Activated CD4-positive, alpha-beta T cell treated with anti-CD3 and anti-CD28 coated beads, Interleukin-2, amount 10 ng/mL, durations not matched to agents 7 days and 5 days (primary cell): ENCODE measurements around the gene DLAT. TPM values are rescaled to one million over a fixed set of nuclear protein-coding genes. Genes with fewer than 3 reads are reported as not detected.

ENCODE experiments used
- CTCF ChIA-PET: fragments of 350-600 bp; sonication (Branson Sonifier 250); formaldehyde crosslinking; loops from one replicate; lab custom pipeline; 2021; ENCODE audit warnings: antibody characterized with exemption; lab: Charles Lee
- POLR2A ChIA-PET: fragments of 350-600 bp; sonication (Branson Sonifier 250); formaldehyde crosslinking; loops from one replicate; lab custom pipeline; 2021; ENCODE audit warnings: antibody characterized with exemption; lab: Charles Lee
- DNase-seq: peaks from one replicate; pipeline ENCODE4 v3.0.0-alpha.2; 2020
- H3K27ac Mint-ChIP-seq: one replicate; pipeline ENCODE4 v1.8.0; 2021; ENCODE audit warnings: mild to moderate bottlenecking, moderate library complexity, mixed read lengths
- H3K27me3 Mint-ChIP-seq: one replicate; pipeline ENCODE4 v1.8.0; 2021; ENCODE audit warnings: mixed read lengths
- H3K36me3 Mint-ChIP-seq: one replicate; pipeline ENCODE4 v1.8.0; 2021; ENCODE audit warnings: low read depth, mixed read lengths
- H3K4me1 Mint-ChIP-seq: one replicate; pipeline ENCODE4 v1.8.0; 2021; ENCODE audit warnings: mixed read lengths
- H3K4me3 Mint-ChIP-seq: one replicate; pipeline ENCODE4 v1.8.0; 2021; ENCODE audit warnings: mild to moderate bottlenecking, moderate library complexity, mixed read lengths
- H3K9me3 Mint-ChIP-seq: one replicate; pipeline ENCODE4 v1.8.0; 2021; ENCODE audit warnings: mixed read lengths
- total RNA-seq, 2 experiments: library from RNA; stranded (reverse); gene quantifications; one replicate each; pipeline ENCODE4 v1.2.3, GENCODE V29; 2021

Gene DLAT
- 10 to 100 TPM; 27.7 to 31.6 TPM for total RNA-seq

DNA sequence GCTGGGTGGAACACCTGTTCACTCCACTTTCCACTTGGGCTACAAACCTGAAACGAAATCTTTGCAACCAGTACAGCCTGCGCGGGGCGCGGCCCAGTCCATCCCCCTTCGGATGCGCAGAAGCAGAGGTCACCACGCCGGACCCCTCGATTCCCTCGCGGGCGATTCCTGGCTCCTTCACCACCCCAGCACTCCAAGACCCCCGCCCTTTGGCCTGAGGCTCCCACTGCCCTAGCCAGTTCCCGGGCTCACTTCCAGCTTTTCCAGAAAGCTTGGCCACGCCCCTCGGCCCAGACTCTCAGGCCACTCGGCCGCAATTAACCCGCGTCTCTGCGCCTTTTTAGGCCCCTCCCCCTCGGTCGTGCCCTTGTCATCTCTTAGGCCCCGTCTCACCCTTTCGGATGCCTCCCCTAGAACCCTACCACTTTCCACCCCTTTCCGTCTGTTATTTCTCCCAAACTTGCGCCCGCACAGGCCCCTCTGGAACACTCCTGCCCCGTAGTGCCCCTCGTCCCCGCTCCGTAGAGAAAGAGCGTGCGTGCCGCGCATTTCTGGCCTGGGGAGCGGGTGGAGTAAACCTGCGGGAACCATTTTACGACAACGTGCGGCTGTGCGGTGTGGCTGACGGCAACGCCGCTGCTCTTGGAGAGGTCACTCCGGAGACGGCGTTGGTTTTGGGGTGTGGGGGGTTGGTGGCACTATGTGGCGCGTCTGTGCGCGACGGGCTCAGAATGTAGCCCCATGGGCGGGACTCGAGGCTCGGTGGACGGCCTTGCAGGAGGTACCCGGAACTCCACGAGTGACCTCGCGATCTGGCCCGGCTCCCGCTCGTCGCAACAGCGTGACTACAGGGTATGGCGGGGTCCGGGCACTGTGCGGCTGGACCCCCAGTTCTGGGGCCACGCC, at the start of gene DLAT:
TSS of gene DLAT (plus strand) at position 636 of the 906 bp plus-strand sequence. CDS start at position 701, 65 bp downstream.
- POLR2A ChIA-PET, result no interaction called here
- DNase-seq, result peak; percentile 89
- CTCF ChIA-PET, result interaction anchor here (1.8 kb wide), 1 partner anchor 14 kb away, joined by 4 read pairs; no protein-coding TSS in a partner anchor
- H3K27ac Mint-ChIP-seq, result peak within 1 kb of the TSS; percentile 99
- peaks cover 30% of the 10 kb centered on the region for H3K36me3 Mint-ChIP-seq
- H3K4me1 Mint-ChIP-seq, result peaks cover 25% of the 10 kb centered on the region
- peak within 1 kb of the TSS; percentile 100 for H3K4me3 Mint-ChIP-seq
- H3K9me3 Mint-ChIP-seq, result no peaks in the 10 kb centered on the region
- no peaks in the 10 kb centered on the region for H3K27me3 Mint-ChIP-seq

DNA sequence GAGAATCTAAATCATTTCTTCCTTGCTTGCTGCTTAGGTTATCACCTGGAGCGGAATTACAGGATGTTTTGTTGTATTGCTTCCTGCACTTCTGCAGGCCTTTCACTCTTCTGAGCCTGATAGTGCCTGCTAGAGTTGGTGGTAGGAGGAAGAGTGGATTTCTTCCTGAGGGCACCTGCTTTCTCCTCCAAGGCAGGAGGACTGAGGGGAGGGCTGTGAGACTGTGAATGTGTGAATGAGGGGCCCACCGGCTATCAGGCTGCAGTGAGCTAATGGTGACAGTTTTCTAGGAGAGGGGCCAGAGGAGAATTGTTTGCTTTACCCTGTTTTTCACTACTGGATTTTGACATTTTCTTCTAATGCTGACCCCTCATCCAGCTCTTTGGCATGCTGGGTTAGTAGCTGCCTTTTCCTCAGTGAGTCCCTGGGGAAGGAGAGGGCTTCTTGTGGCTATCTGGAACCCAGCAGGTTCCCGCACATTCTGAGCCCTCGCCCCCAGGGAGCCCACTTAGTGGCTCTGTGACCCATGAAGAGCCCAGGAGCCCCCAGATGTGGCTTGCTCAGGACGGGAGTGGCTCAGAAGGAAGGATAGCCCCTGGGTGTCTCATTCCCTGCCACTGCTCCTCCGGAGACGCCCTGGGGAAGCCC, 49.0 kb upstream of the DLAT start:
- Mint-ChIP-seq H3K27ac (no peak overlapping the region), H3K27me3 (peaks cover 19% of the 10 kb centered on the region), H3K36me3 (no peaks in the 10 kb centered on the region), H3K4me3 (peak overlapping the region; percentile 39), H3K4me1 (peaks cover 7% of the 10 kb centered on the region), H3K9me3 (no peaks in the 10 kb centered on the region)
- POLR2A ChIA-PET, result no interaction called here
- DNase-seq, result no peak
- CTCF ChIA-PET, result interaction anchor here (1.0 kb wide), 1 partner anchor 106 kb away, joined by 4 read pairs; no protein-coding TSS in a partner anchor

DNA sequence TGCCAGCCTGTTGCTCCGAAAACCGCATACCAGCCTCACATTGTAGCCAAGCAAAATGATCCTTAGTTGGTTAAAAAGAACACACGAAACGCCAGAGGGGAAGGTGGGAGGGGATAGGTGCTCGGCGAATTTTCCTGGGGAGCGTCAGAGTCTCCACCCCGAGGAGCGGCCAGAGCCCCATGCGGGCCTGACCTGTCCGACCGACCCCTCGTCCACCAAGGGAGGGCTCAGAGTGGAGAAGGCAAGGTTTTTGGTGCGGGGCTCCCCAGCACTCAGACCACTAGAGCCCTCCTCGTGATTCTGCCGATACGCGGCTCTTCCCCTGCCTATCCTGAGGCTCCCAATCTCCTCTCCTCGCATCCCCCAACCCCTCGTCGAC, 48.5 kb upstream of the DLAT start:
- Mint-ChIP-seq H3K36me3 (no peaks in the 10 kb centered on the region), H3K4me1 (peaks cover 7% of the 10 kb centered on the region), H3K27me3 (peaks cover 19% of the 10 kb centered on the region), H3K4me3 (peak overlapping the region; percentile 39), H3K9me3 (no peaks in the 10 kb centered on the region), H3K27ac (no peak overlapping the region)
- ChIA-PET POLR2A (no interaction called here), CTCF (interaction anchor here (0.5 to 1.0 kb wide), 2 partner anchors 32 to 106 kb away, joined by 3 to 4 read pairs; no protein-coding TSS in a partner anchor)
- DNase-seq, result no peak

DNA sequence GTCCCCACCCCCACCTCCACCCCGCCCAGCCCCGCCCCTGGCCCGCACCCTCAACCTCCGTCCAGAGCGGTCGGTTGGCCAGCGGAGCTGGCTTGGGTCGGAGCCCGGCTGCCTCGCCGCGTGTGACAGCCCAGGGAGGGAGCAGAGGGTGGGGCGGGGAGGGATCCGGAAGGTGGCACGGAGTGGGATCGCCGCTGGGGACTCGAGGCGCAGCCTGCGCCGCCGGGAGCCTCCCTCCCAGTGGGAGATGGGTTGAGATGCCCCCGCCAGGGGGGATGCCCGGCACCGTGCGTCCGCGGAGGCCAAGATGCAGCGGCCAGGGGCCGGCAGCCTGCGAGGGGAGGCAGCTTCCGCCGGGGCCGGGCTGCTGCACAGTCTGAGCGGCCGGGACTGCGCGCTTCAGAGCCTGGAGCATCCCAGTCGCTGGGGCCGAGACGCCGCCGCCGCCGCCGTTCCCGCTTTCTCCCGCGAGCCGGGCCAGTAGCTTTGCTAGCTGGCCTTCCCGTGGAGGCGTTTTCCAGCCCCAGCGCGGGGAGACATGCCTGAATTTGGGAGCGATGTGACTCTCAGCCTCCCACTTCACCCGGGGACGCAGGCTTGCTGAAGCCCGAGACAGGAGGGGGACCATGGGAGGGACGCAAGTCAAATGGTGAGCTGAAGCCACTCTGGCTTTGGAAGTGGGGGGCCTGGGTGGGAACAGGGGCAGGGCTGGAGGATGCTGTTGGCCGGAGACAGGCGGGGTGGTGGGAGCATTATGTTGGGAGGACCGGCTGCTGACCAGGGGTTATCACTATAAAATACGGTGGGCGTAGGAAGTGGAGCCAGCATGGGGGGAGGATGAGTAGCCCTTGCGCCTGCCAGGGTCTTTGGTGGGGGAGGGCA, 47.8 kb upstream of the DLAT start:
- peak; percentile 10 for DNase-seq
- ChIA-PET CTCF (interaction anchor here (0.5 to 1.6 kb wide), 4 partner anchors 10 to 45 kb away, joined by 3 to 5 read pairs (median 3); no protein-coding TSS in a partner anchor), POLR2A (no interaction called here)
- no peaks in the 10 kb centered on the region for H3K36me3 Mint-ChIP-seq
- H3K9me3 Mint-ChIP-seq, result no peaks in the 10 kb centered on the region
- H3K27ac Mint-ChIP-seq, result no peak overlapping the region
- peaks cover 19% of the 10 kb centered on the region for H3K27me3 Mint-ChIP-seq
- H3K4me1 Mint-ChIP-seq, result peaks cover 8% of the 10 kb centered on the region
- H3K4me3 Mint-ChIP-seq, result peak overlapping the region; percentile 53

DNA sequence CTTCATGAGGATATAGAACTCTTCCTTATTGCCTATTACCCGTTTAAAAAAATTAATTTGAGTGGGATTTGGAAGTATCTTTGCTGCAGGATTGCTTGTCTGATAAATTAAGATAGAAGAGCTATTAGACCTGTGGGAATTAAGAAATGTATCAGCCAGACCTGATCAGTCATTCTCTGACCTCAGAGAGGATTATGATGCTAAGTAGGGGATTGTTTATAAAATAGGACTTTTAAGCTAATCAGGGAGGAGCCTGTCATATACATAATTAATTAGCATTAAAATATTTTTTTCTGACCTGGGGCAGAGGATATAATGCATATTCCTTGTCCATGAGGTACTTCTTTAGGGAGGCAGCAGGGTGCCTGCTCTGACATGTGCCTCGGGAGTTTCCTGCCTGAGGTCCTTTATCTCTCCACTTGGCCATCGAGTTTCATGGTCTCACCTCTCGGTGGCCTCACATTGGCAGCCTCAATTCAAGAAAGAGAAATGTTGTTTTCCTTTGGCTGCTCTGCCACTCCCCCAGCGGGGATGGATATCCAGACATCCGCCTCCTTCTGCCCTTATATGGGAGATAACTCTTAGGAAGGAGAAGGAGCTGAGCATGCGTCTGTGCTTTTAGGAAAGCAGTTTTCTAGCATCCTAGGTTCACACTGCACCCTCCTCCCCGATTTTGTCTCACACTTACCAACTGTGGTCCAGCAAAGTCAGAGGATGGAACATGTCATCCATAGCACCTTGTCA, 47.0 kb upstream of the DLAT start:
- Mint-ChIP-seq H3K9me3 (no peaks in the 10 kb centered on the region), H3K36me3 (no peaks in the 10 kb centered on the region), H3K4me3 (peak overlapping the region; percentile 53), H3K27me3 (peaks cover 19% of the 10 kb centered on the region), H3K4me1 (peaks cover 8% of the 10 kb centered on the region), H3K27ac (no peak overlapping the region)
- DNase-seq, result no peak
- POLR2A ChIA-PET, result no interaction called here
- CTCF ChIA-PET, result interaction anchor here (0.8 to 1.6 kb wide), 3 partner anchors 9 to 46 kb away, joined by 3 to 5 read pairs (median 3); no protein-coding TSS in a partner anchor

DNA sequence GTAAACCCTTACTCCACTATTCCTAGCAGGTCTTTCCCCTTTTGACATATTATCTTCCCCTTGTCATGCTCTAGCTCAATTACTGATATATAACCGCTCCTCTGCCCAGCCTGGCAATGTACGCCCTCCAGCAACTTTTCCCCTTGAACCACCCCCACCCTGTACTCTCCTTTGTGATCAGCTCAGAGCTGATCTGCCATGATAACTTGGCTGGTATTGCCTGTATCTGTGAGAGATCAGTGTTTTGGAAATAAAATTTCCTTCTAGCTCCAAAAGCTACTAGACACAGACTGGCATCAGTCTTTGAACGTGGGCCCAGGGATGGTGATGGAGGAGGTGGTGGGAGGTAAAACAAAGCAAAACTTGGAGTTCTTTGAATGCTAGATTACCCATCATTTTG, 45.1 kb upstream of the DLAT start:
- Mint-ChIP-seq H3K27me3 (peaks cover 19% of the 10 kb centered on the region), H3K4me3 (no peak overlapping the region), H3K9me3 (no peaks in the 10 kb centered on the region), H3K4me1 (peaks cover 8% of the 10 kb centered on the region), H3K36me3 (no peaks in the 10 kb centered on the region), H3K27ac (no peak overlapping the region)
- ChIA-PET CTCF (interaction anchor here (0.6 to 2.2 kb wide), 3 partner anchors 14 to 192 kb away, joined by 3 to 10 read pairs (median 7); no protein-coding TSS in a partner anchor), POLR2A (no interaction called here)
- DNase-seq, result no peak

DNA sequence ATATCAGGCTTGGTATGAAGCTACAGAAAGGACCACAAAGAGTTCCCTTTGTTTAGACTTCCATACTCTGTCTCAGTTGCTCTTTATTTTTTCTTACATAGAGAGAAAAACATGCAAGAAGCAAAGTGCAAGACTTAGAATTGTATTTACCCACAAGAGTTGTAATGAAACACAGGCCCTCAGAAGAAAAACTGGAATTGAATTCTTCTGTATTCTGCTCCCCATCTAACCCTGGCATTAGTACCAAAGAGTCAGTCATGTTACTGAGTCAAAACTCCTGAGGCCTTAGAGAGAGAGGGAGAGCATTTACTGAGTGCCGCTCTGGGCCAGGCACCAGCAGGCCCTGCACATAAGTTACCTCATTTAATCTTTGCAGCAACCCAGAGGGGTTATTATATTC, 43.9 kb upstream of the DLAT start:
- no peak overlapping the region for H3K4me3 Mint-ChIP-seq
- H3K4me1 Mint-ChIP-seq, result peaks cover 8% of the 10 kb centered on the region
- no peaks in the 10 kb centered on the region for H3K36me3 Mint-ChIP-seq
- H3K27ac Mint-ChIP-seq, result no peak overlapping the region
- ChIA-PET POLR2A (no interaction called here), CTCF (interaction anchor here (0.5 to 2.2 kb wide), 20 partner anchors 8 to 1818 kb away, joined by 3 to 12 read pairs (median 6); no protein-coding TSS in a partner anchor)
- DNase-seq, result no peak
- H3K27me3 Mint-ChIP-seq, result peaks cover 19% of the 10 kb centered on the region
- no peaks in the 10 kb centered on the region for H3K9me3 Mint-ChIP-seq

DNA sequence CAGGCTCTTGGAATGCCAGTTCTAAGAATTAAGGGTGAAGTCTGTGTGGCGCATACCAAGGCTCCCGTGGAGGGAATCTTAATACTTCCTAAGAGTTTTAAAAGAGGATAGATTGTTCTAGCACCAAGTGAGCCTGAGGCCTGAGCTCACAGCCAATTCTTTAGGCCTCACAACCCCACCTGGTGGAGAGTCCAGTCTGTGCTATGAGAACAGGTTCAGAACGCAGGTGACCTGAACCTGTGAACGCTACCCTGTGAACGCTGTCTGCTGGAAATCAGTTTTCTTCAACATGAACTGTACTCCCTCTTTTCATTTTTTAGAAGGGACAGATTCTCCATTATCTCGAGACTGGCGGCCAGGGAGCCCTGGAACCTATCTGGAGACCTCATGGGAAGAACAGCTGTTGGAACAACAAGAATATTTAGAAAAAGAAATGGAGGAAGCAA, 43.2 kb upstream of the DLAT start:
- H3K36me3 Mint-ChIP-seq, result peaks cover 2% of the 10 kb centered on the region
- POLR2A ChIA-PET, result no interaction called here
- H3K4me3 Mint-ChIP-seq, result no peak overlapping the region
- H3K9me3 Mint-ChIP-seq, result no peaks in the 10 kb centered on the region
- H3K27me3 Mint-ChIP-seq, result peaks cover 16% of the 10 kb centered on the region
- H3K27ac Mint-ChIP-seq, result peak overlapping the region; percentile 7
- H3K4me1 Mint-ChIP-seq, result peaks cover 8% of the 10 kb centered on the region
- peak; percentile 70 for DNase-seq
- CTCF ChIA-PET, result interaction anchor here (0.5 to 2.2 kb wide), 19 partner anchors 8 to 1817 kb away, joined by 3 to 12 read pairs (median 5); no protein-coding TSS in a partner anchor

DNA sequence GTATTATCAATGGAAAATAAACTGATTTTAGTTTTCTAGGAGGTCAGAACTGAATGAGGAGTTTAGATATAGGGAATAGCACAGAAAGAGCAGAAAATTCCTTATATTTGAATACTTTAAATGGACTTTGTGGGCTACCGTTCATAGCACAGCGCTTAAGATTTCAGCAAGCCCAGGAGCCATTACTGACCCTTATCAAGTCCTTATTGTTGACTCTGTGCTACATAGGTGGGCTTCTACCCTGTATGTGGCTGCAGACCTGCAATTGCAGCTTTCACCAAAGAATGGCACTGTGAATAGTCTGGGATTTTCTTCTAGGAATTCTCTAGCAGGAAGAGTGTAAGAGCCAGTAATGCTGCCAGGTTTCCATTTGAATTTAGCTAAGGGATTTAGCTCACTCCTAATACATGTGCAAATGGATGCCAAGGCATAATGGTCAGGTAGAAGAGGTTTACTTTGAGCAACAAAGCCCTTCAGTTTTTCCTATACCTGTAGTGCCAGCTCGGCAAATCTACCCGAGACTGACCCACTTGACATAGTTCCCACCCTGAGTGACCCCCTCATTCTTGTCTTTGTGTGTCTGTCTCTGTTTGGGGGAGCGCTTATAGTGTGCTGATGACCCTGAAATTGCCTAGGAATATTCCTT, 42.5 kb upstream of the DLAT start:
- no peak overlapping the region for H3K4me3 Mint-ChIP-seq
- H3K4me1 Mint-ChIP-seq, result peaks cover 6% of the 10 kb centered on the region
- no peak overlapping the region for H3K27ac Mint-ChIP-seq
- POLR2A ChIA-PET, result no interaction called here
- DNase-seq, result no peak
- H3K36me3 Mint-ChIP-seq, result peaks cover 2% of the 10 kb centered on the region
- CTCF ChIA-PET, result interaction anchor here (1.0 to 2.2 kb wide), 14 partner anchors 8 to 299 kb away, joined by 3 to 12 read pairs (median 7); no protein-coding TSS in a partner anchor
- H3K27me3 Mint-ChIP-seq, result peaks cover 13% of the 10 kb centered on the region
- no peaks in the 10 kb centered on the region for H3K9me3 Mint-ChIP-seq

DNA sequence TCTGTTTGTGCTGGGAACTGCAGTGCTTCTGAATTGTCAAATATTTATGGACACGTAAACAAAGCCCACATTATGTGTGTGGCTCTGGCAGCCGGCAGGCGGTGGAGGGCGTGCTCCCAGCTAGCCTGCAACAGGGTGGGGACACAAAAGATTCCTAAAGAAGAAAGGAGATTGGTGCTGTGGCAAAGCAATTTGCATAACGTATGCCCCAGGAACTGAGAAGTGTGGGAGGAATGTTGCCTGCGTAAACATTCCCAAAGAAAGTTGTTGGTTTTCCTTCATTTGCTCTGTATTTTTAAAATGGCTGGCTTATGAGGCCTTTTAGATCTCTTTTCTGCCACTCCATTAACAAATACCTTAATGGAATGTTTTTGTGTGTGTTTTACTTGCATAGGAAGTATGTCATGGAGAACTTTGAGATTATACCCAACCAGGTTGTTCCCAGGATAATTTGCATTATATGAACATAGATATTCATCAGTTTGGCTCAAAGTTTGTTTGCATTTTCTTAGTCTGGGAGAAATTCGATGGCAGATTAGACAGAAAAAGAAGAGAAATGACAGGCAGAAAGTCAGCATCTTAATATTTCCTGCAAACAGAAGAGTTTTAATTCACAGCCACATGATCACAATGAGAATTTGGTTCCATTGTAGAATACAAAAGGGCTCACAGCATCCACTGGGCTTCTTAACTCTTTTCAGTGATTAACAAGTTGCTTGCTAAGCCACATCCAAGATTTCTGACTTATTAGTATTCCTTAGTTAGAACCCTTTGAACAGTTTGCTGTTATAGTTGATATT, 41.8 kb upstream of the DLAT start:
- no peak for DNase-seq
- Mint-ChIP-seq H3K36me3 (peaks cover 2% of the 10 kb centered on the region), H3K4me1 (peaks cover 2% of the 10 kb centered on the region), H3K4me3 (no peak overlapping the region), H3K27me3 (peaks cover 7% of the 10 kb centered on the region), H3K9me3 (no peaks in the 10 kb centered on the region), H3K27ac (no peak overlapping the region)
- POLR2A ChIA-PET, result no interaction called here
- CTCF ChIA-PET, result interaction anchor here (1.8 to 1.9 kb wide), 2 partner anchors 22 to 52 kb away, joined by 8 to 12 read pairs; no protein-coding TSS in a partner anchor
